HL-60/S4 (cell line): ENCODE measurements around the gene NEAT1.

Experiments used
- in situ Hi-C: fragments of 300-500 bp; cut with MboI; formaldehyde crosslinking; loops from 2 replicates; pipeline ENCODE4 v1.14.3; 2022; ENCODE audit warnings: low sequenced_read_pairs

NEAT1 gene

DNA sequence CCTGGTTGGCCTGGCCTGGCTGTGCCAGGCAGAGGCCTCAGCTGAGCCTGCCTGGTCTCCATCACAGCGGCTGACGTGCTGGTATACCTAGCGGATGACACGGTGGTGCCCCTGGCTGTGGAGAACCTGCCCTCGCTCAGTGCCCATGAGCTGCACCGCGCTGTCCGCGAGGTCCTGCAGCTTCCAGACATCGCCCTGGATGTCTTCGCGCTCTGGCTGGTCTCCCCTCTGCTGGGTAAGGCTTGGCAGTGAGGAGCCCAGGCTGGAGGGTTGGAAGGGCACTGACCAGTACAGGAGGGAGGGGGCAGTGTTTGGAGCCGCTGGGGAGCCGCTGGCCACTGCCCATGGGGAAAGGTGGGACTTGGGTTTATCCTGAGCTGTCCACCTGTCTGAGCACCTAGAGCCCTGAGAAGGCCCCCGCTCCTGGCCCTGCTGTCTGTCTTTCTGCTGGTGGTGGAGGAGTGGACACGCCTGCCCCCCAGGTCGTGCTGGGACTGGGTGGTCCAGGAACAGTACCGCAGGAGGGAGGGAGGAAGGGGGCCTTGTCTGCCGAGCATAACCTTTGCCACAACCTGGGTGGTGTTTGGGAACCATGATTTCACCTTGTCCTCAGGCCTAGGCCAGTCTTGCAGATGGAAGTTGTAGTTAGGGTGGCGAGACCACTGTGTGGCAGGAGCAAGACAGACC is 33.2 kb upstream of the NEAT1 start:
- in situ Hi-C loops = no loop called here

DNA sequence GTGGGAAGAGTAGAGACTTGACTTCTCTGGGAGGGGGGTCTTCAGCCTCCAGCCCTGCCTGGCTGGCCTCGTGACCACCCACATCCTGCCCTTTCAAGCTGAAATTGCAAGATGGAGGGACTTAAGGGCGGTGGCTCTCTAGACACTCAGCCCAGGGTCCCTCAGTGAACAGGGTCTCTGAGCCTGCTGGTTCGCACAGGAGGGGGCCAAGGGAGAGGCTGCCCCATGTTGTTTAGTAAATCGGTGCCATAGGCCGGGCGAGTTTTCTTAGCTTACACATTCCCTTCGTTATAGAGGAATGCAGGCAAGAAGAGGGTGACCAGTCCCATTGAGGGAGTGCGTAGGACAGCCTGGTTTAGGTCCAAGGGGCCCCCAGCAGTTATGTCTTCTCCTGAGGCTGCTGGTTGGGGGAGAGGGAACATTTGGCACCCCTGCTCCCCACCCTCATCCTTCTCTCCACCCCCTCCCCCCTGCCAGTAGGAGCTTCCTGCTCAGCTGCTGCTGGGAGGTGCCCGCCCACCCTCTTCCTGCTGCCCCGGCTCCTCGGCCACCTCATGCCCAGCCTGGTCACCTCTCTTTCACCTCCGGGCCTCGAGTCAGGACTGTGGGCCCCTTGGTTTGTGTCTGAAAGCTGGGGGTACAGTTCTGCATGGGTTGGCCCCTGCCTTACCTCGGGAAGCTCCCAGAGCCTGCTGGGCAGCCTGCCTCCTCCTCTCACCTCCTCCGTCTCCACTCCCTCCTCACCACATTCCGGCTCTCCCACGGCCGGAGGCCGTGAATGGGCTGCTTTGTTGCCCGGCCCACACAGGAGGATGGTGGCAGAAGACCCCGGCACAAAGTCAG is 32.3 kb upstream of the NEAT1 start:
- in situ Hi-C loops = no loop called here

DNA sequence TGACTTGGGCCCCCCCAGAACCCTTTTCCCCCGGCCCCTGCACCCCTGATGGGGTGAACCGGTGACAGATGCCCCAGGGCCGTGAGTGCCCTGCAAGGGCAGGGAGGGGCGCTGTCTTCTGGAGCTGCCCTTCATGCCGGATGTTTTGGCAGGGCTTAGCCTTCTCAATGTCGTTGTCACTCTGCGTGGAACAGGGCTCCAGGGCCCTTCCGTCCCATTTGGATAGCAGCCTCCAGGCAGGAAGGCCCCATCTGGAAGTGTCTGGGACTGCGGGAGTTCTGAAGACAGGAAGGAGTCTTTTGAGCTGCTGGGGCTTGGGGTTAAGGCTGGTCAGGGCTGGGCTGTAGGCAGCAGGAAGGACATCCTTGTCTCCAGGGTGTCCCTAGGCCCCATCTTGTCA is 31.6 kb upstream of the NEAT1 start:
- in situ Hi-C loops = no loop called here

DNA sequence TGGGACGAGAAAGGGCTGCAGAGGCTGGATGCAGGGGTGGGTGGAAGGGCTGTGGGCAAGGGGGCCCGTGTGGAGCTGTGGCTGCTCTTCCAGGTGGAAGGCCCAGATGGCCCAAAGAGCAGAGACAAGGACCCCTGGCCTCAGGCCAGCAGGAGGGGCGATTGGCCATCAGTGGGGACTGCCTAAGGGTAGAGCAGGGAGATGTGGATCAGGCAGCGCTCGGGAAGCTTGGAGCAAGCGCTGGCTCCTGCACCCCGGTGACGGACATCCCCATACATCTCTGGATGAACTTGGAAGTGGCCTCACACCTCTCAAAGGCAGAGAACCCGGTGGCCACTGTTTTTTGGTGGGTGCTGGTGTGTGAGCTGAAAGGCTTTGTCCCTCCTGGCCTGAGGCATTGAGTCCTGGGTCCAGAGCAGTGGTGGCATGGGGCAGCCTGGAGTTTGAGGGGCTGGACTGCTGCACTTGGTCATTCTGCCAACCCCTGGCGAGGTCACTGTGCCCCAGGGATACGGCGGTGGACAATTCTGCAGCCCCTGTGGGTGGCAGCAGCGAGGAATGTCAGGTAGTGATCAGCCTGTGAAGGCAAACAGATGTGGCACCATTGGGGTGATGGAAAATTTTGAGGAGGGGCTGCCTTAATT is 30.3 kb upstream of the NEAT1 start:
- in situ Hi-C loops = no loop called here

DNA sequence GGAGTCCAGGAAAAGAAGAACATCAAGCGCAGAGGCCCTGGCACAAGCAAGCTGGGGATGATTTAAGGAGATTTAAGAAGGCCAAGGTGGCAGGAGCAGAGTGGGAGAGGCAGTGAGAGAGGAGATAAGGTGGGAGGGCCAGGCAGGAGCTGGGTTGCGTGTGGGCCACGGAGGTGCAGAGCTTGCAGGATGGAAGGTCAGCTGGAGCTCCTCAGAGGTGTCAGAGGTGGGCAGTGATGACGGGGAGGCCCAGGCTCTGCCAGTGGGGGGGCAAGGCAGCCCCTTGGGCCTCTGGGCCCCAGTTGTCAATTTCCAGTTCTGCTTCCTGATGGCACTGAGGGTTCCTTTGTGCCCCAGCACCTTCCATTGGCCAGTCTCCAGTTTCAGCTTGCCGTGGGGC is 29.7 kb upstream of the NEAT1 start:
- in situ Hi-C loops = no loop called here

DNA sequence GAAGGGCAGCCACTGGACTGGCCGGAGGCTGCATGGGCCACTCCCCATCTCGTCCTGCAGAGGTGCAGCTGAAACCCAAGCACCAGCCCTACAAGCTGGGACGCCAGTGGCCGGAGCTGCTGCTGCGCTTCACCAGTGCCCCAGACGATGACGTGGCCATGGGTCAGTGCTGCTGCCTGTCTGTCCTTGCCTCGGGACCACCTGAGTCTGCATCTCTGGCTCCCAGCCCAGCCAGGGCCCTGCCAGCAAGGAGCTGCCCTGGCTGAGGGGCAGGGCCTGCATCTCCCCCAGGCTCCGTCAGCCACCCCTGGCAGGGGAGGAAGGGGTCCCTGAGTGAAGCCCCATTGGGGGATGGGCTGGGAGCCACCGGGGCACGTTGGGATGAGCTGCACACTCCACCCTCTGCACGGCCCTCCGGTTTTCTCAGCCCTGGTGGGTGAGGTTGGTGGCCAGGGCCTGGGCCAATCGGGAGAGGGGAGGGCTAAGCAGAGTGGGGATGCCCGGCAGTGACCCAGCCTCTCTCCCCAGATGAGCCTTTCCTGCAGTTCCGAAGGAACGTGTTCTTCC is 29.0 kb upstream of the NEAT1 start:
- in situ Hi-C loops = no loop called here

DNA sequence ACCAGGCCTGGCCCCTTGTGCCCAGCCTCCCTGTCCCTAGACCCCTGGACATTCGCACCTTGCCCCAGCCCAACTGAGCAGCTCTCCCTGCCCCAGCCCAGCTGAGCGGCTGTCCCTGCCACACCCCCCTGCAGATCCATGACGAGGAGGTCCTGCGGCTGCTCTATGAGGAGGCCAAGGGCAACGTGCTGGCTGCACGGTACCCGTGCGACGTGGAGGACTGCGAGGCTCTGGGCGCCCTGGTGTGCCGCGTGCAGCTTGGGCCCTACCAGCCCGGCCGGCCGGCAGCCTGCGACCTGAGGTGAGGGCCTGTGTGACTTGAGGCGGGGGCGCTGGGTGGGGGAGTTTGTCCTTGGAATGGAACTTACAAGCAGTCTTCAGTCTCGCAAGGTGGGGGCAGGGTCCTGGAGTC is 28.5 kb upstream of the NEAT1 start:
- in situ Hi-C loops = no loop called here

DNA sequence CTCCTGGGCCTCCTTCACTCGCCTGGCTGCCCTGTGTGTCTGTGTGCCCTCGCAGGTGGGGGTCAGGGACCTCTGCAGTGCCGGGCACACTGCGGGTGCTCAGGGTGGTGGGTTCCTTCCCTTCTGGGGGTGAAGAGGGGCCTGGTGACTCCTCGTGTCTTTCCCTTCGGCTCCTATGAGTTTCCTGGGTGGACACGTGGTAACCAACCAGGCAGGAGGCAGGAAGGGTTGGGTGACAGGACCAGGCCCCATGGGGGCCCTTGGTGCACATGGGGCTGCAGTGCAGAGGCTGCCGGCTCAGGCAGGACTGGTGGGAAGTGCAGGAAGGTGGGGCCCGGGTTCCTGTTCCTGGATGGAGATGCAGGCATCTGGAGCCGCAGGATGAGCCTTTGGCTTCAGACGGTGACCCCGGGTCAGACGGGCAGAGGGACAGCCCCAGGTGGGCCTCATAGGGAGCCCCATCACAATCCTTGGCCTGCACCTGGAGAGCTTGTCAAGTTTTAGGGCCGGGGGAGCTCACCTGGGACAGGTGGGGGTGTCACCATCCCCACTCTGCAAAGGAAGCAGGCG is 26.6 kb upstream of the NEAT1 start:
- in situ Hi-C loops = no loop called here

DNA sequence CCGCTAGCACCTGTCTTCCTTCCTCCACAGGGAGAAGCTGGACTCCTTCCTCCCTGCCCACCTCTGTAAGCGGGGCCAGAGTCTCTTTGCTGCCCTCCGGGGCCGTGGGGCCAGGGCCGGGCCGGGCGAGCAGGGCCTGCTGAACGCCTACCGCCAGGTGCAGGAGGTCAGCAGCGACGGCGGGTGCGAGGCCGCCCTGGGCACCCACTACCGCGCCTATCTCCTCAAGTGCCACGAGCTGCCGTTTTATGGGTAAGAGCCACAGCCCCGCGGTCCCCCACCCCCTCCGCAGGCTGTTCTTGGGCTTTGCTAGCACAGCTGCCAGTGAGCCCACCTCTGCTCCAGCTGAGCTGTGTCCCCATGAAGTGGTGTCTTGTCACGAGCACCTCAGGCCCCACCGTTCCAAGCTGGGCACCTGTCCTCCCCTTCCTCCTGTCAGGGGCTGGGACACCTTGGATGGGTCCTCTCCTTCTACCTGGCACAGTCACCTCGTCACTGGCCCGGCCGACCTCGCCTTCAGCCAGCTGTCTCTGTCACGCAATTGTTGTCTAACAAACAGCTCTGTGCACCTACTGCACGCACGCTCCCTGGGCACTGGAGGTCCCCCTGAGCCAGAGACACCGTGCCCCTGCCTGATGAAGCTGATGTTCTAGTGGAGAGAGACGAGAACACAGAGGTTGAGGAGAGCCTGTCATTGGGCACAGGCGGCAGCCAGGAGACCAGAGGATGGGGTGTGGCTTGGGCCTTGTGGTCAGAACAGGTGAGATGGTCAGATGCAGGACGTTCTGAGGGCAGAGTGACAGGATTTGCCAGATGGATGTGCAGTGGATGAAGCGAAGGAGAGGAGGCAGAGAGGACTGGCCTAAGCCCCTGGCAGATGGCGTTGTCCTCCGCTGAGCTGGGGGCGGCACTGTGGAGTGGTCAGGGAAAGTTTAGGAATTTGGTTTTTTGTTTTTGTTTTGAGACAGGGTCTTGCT is 25.5 kb upstream of the NEAT1 start:
- in situ Hi-C loops = no loop called here

DNA sequence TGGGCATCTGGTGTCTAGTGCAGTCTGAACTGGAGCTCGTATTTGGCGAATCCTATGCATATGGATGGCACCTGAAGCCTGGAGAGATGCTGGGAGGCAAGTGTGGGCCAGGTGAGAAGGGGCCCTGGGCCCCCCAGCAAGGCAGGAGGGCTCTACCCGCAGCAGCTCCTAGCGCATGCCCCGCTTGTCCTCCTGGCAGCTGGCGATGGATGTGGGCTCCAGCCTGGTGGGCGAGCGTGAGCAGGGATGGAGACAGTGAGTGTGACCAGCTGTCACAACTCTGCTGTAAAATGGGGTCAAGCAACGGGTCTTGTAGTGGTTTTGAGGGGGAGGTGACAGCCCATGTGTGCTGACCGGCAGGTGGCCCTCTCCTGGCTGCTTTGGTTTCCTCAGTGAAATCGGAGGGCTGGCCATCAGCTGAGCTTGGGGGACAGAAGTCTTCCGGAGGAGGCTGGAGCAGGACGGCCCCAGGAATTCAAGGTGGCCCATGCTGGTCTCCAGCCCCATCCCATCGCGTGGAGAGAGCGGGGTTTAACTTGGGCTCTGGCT is 24.2 kb upstream of the NEAT1 start:
- in situ Hi-C loops = no loop called here

DNA sequence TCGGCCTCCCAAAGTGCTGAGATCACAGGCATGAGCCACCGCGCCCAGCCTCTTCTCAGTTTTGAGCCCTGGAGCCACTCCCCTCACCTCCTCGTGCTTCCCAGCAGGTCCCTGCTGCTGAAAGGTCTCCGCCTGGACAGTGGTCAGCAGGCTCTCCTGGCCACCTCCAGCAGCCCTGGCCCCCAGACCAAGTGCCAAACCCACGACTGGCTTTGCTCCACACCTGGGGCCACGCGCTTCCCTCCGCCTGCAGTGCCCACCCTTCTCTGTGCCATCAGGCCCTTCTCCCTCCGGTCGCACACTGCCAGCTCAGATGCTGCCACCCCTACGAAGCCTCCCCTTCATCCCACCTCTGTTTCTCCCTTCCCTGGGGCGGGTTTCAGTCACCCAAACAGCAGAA is 23.3 kb upstream of the NEAT1 start:
- in situ Hi-C loops = no loop called here

DNA sequence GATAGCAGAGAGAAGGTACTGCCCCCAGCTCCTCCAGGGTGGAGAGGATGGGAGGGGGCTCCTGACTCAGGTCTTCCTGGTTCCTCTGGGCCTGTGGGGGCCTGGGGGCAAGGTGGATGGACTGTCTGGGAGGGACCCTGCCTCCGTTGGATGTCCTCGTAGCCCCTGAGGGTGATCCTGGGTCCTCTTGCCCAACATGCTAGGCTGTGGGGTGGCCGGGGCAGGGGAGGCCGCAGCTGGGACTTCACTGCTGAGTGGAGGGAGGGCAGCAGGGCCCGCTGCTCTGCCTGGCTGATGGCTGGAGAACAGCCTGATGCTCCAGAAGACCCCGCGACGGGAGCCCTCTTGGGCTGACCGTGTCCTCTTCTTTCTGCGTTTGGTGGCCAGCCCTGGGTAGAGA is 22.8 kb upstream of the NEAT1 start:
- in situ Hi-C loops = no loop called here

DNA sequence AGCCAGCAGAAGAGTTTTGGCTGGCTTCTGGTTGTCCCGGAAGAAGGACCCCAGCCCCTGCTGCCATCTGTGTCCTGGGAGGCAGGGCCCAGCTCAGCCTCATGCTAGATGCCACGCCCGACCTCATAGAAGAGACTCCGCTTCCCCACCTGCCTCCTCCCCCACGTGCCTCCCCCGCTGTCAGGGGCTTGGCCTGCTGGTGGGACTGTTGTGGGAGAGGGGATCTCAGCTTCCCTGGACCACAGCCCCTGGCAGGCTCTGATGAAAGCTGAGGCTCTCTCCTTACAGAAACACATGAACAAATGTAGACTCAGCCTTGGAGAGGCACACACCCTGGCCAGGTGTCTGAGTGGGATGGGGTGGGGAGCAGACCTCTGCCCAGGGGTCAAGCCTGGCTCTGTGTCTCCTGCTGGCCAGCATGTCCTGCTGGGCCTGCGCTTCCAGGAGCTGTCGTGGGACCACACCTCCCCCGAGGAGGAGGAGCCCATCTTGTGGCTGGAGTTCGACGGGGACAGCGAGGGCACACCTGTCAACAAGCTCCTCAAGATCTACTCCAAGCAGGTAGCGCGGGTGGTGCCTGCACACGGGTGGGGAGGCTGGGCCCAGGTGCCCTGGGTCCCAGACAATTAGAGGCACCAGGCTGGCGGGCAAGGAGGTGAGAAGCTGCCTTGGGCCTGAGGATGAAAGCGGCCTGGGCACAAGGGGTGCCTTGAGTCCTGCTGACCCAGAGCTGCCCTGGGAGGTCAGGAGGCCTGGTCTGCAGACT is 22.1 kb upstream of the NEAT1 start:
- in situ Hi-C loops = no loop called here

DNA sequence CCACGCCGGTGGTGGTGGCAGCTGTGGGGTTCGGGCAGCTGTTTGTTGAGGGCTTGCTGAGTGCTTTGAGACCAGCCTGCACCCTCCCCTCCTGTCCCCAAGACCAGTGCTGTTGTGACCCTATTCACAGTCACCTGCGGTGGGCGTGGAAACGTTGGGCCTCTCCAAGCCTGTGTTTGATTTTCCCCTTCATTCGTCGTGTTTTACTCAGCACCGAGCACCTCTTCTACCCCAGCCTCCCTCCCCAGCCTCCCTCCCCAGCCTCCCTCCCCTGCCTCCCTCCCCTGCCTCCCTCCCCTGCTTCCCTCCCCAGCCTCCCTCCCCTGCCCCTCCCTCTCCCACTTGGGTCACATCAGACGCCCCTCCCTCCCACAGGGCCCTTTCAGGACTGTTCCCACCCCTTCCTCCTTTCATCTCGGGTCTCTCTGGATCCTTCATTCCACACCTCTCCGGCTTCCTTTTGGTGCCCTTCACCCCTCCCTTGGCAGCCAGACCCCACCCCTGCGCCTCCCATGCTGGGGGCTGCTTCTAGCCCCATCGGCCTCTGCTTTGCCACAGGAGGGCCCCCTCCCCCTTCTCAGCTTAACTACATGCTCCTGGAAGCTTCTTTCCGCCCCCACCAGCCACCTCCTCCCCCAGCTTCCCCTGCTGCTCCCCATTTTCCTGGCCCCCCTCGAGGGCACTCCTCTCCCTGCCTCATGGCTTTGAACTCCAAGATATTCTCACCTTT is 21.4 kb upstream of the NEAT1 start:
- in situ Hi-C loops = no loop called here

DNA sequence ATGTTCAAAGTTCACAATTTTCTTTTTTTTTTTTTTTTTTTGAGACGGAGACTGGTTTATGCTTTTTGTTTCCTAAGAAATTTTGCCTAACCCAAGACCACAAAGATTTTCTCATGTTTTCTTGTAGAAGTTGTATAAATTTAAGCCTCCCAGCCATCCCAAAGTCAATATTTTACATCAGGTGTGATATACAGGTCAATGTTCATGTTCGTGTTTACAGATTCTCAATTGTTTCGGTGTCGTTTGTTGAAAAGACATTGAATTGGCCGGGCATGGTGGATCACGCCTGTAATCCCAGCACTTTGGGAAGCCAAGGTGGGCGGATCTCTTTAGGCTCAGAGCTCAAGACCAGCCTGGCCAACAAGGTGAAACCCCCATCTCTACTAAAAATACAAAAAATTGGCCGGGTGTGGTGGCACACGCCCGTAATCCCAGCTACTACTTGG is 20.8 kb upstream of the NEAT1 start:
- in situ Hi-C loops = no loop called here

DNA sequence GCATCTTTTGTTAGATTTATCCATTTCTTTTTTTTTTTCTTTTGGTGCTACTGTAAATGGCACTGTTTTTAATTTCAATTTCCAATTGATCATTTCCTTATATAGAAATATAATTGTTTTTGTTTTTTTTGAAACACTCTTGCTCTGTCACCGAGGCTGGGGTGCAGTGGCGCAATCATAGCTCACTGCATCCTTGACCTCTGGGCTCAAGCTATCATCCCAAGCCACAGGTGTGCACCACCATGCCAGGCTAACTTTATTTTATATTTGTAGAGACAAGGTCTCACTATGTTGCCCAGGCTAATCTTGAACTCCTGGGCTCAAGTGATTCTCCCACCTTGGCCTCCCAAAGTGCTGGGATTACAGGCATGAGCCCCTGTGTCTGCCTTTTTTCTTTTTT is 19.8 kb upstream of the NEAT1 start:
- in situ Hi-C loops = no loop called here

DNA sequence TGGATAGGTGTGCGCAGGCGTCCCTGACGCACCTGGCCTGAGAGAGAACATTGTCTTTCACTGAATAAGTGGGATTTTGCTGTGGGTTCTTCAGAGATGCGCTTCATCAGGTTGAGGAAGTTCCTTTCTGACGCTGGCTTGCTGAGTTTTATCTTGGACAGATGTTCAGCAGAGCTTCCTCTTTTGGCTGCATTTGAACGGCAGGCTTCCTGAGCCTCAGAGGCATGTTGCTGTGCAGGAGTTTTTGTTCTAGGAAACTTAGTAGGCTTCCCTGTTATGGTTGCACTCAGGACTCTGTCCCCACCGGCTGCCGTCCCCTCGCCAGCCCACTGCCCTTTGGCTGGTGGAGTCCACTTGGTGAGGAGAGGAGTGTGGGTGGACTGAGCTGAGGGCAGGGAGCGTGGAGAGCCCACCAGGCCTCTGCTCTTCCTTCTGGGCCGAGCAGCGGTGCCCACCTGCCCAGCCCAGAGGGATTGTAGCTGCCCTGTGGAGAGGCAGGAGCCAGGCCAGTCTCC is 18.9 kb upstream of the NEAT1 start:
- in situ Hi-C loops = no loop called here

DNA sequence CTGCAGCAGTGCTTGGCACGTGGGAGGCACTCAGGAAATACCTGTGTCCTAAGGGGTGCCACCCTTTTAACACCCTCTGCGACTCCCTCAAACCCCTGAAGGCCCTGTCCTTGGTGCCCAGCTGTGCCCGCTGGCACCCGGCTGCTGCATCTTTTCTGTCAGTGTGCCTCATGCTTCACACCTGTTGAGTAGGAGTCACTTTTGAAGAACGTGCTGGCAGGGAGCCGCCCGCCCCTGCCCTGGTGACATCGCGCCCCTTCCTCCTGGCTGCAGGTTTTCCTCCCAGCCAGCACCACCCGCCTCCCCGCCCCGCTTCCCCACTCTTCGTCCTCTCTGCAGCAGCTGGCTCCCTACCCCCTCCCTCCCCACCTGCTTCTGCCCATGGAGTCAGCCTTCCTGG is 18.4 kb upstream of the NEAT1 start:
- in situ Hi-C loops = no loop called here
